Pancreas (tissue), 10 donors: ENCODE measurements around the gene EPHA6. TPM values are rescaled to one million over a fixed set of nuclear protein-coding genes. Genes with fewer than 3 reads are reported as not detected.

Source experiments
- ATAC-seq, 4 donors: fragments of 200-7000 bp; cut with Tn5 transposase; one replicate each; pipeline versions ENCODE4 v1.8.0 to v1.9.1; 2020; ENCODE audit warnings: mild to moderate bottlenecking in 4 of 4, moderate library complexity in 4 of 4
- DNase-seq, 6 donors: peaks; one replicate each; pipeline ENCODE4 v3.0.0-alpha.2; 2020
- FAIRE-seq: peaks from 2 replicates; lab custom pipeline; 2012; peaks lifted over from hg19 to GRCh38; lab: Jason Lieb, UNC
- H3K27ac ChIP-seq, 4 donors: fragments of 200-600 bp; sonication (generic); 1 replicate in 3 of 4; 2 replicates in 1 of 4; pipeline versions ENCODE4 v1.5.0 to v1.8.0; 2020
- H3K27me3 ChIP-seq, 4 donors: fragments of 200-600 bp; one replicate each; pipeline ENCODE4 v1.8.0; 2021
- H3K36me3 ChIP-seq, 3 donors: fragments of 200-600 bp; sonication (generic) in 1 of 3; one replicate each; pipeline versions ENCODE4 v1.5.0 to v1.8.0; 2020 to 2021
- H3K4me1 ChIP-seq, 3 donors: fragments of 200-600 bp; one replicate each; pipeline ENCODE4 v1.8.0; 2021
- H3K4me3 ChIP-seq, 4 donors: fragments of 200-600 bp; sonication (generic) in 2 of 4; one replicate each; pipeline versions ENCODE4 v1.5.0 to v1.8.0; 2020 to 2021
- H3K9me3 ChIP-seq, 4 donors: fragments of 200-600 bp; one replicate each; pipeline ENCODE4 v1.8.0; 2021
- WGBS, 2 donors: extraction: QIAGEN DNeasy Blood & Tissue Kit; methylation state at CpG; one replicate each; pipeline ENCODE4 v1.1.7; 2013; 5-methylcytosine and 5-hydroxymethylcytosine counted together
- intact Hi-C, 3 donors: fragments of 100-400 bp; cut with DNase I; formaldehyde crosslinking; loops; one replicate each; pipeline versions ENCODE4 v1.11.1 to v1.14.2; 2022
- polyA plus RNA-seq, 2 donors: library from polyadenylated mRNA; stranded (reverse); fragments of 200-250 nt; gene quantifications; one replicate each; pipeline ENCODE4 v1.2.3, GENCODE V29; 2013
- total RNA-seq, 6 donors: library from RNA; stranded (reverse); fragmentation: NEBNext Ultra II Directional in 4 of 6; extraction: Animal tissue kit (Norgen Biotek cat#: 25700) in 4 of 6; gene quantifications; one replicate each; pipeline versions ENCODE4 v1.2.1 to v1.2.4, GENCODE V29; 2021 to 2023
- TF ChIP-seq, protein P1 (sequence below), 4 donors: fragments of 200-600 bp; sonication (generic) in 3 of 4; IDR thresholded peaks; one replicate each; pipeline versions ENCODE4 v1.5.0 to v1.8.0; 2021; ENCODE audit warnings: antibody characterized with exemption in 4 of 4
- donor health status: healthy with polysubstance abuse.
- donor health status: DM: no; HTN: no; CAD: no; lungs with moderate emphysema.
- donor health status: DM: no; HTN: no; CAD: no.
- donor health status: control.
- donor health status: control.
- donor health status: Bipolar disorder and iron deficiency.
- donor health status: DM: yes; HTN: yes; CAD: no.
- donor health status: DM: no; HTN: no; CAD: no.
- donor health status: DM: no; HTN: no; CAD: no.
- donor health status: DM: yes; HTN: yes; CAD: no.

Gene EPHA6
- total and polyA plus RNA-seq, 8 donors: 0.15 to 1.1 (median 0.57) TPM

DNA sequence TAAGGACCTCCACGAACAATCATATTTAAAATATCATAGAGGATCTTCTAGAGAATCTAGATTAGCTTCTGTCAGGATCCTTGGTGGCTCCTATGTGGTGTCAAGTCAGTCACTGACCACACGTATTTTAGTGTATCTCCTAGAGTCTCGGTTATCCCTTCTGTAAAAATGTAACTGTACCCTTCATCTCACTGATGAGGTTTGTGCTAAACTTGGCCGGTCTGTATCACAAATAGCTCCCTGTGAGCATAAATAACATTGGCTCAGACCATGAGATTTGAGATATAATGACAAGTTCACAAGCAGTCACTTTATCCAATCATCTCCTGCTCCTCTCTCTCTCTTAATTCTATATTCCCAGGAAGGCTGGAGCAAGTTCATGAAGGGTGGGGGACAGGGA lies 856.6 kb downstream of the EPHA6 start:
- TF ChIP-seq, protein P1, sequence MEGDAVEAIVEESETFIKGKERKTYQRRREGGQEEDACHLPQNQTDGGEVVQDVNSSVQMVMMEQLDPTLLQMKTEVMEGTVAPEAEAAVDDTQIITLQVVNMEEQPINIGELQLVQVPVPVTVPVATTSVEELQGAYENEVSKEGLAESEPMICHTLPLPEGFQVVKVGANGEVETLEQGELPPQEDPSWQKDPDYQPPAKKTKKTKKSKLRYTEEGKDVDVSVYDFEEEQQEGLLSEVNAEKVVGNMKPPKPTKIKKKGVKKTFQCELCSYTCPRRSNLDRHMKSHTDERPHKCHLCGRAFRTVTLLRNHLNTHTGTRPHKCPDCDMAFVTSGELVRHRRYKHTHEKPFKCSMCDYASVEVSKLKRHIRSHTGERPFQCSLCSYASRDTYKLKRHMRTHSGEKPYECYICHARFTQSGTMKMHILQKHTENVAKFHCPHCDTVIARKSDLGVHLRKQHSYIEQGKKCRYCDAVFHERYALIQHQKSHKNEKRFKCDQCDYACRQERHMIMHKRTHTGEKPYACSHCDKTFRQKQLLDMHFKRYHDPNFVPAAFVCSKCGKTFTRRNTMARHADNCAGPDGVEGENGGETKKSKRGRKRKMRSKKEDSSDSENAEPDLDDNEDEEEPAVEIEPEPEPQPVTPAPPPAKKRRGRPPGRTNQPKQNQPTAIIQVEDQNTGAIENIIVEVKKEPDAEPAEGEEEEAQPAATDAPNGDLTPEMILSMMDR (IDR thresholded peaks at IDR 0.05): no peak
- ATAC-seq (no peak), FAIRE-seq (no peak), DNase-seq (no peak)
- Histone ChIP-seq H3K9me3 (no peaks in the 10 kb centered on the region), H3K4me1 (no peaks in the 10 kb centered on the region), H3K27me3 (no peaks in the 10 kb centered on the region), H3K4me3 (no peak overlapping the region), H3K36me3 (no peaks in the 10 kb centered on the region), H3K27ac (no peak overlapping the region)
- WGBS, 2 donors: 64 to 75% methylated on average over 4 of the region's 4 CpGs
- intact Hi-C loops: no loop called here

DNA sequence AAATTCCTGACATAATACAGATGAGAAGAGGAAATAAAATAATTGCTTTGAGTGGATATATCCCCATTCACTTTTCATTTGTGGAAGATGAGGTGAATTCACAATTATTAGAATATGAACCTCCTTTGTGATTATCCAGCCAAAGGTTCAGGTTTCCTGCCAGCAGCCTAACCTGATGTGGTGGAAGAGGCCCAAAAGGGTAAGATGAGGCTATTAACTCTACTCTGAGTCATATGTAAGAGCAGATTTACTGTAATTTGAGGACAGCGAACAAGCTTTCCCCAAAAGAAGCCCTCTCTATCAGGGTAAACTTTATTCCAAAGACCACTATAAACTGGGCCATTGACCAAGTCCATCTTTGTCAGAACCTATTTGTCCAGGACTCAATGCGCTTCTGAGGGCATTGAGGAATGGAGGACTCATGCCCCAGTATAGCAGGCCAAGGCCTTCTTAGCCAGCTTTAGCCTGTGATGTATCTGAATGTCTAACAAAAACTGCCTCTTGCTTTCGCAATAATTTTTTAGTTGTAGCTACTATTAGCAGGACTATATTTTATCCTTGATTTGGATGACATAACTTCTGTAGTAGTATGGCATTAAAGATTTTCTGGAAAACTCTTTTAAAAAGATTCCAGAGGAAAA lies 859.1 kb downstream of the EPHA6 start:
- intact Hi-C loops: no loop called here
- Histone ChIP-seq H3K36me3 (no peaks in the 10 kb centered on the region), H3K27me3 (no peaks in the 10 kb centered on the region), H3K4me3 (no peak overlapping the region), H3K9me3 (no peaks in the 10 kb centered on the region), H3K4me1 (no peaks in the 10 kb centered on the region), H3K27ac (no peak overlapping the region)
- TF ChIP-seq, protein P1 (IDR thresholded peaks at IDR 0.05): no peak
- FAIRE-seq (no peak), ATAC-seq (no peak), DNase-seq (no peak)
- WGBS, 2 donors: 87 to 92% methylated on average over 3 of the region's 3 CpGs

GRCh38 chr3:97674461-97674860 lies 860.1 kb downstream of the EPHA6 start:
- no peak for FAIRE-seq
- 58 to 65% methylated on average over 2 of the region's 2 CpGs for whole genome bisulfite sequencing, 2 donors
- Histone ChIP-seq H3K27ac (no peak overlapping the region), H3K27me3 (no peaks in the 10 kb centered on the region), H3K9me3 (no peaks in the 10 kb centered on the region), H3K4me1 (no peaks in the 10 kb centered on the region), H3K4me3 (no peak overlapping the region), H3K36me3 (no peaks in the 10 kb centered on the region)
- intact Hi-C loops: no loop called here
- ATAC-seq: no peak
- no peak for DNase-seq
- TF ChIP-seq, protein P1 (IDR thresholded peaks at IDR 0.05): no peak

GRCh38 chr3:97680210-97680609 lies 865.8 kb downstream of the EPHA6 start:
- intact Hi-C loops: no loop called here
- TF ChIP-seq, protein P1 (IDR thresholded peaks at IDR 0.05): no peak
- no peaks in the 10 kb centered on the region for H3K4me1 ChIP-seq
- no peaks in the 10 kb centered on the region for H3K9me3 ChIP-seq
- FAIRE-seq (no peak), DNase-seq (no peak), ATAC-seq (no peak)
- no peaks in the 10 kb centered on the region for H3K27me3 ChIP-seq
- no peaks in the 10 kb centered on the region for H3K36me3 ChIP-seq
- H3K27ac ChIP-seq: no peak overlapping the region
- no peak overlapping the region for H3K4me3 ChIP-seq

GRCh38 chr3:97680696-97681095 lies 866.3 kb downstream of the EPHA6 start:
- H3K36me3 ChIP-seq: no peaks in the 10 kb centered on the region
- H3K27me3 ChIP-seq: no peaks in the 10 kb centered on the region
- no peak for FAIRE-seq
- DNase-seq: no peak
- intact Hi-C loops: no loop called here
- no peak overlapping the region for H3K4me3 ChIP-seq
- ATAC-seq: no peak
- TF ChIP-seq, protein P1 (IDR thresholded peaks at IDR 0.05): no peak
- no peaks in the 10 kb centered on the region for H3K9me3 ChIP-seq
- H3K27ac ChIP-seq: no peak overlapping the region
- no peaks in the 10 kb centered on the region for H3K4me1 ChIP-seq
